C4-2B (cell line): ENCODE results near the gene IFNA14.

ENCODE experiments used
- H3K27ac ChIP-seq: fragments of 450-650 bp; 2 replicates; pipeline ENCODE4 v1.5.1; 2017
- ZFX ChIP-seq: fragments of 450-650 bp; IDR thresholded peaks from 2 replicates; pipeline ENCODE4 v1.6.1; 2017
- TF ChIP-seq, protein P1 (sequence below): fragments of 450-650 bp; conservative IDR thresholded peaks from 2 replicates; pipeline ENCODE4 v1.5.1; 2017; ENCODE audit warnings: mild to moderate bottlenecking

Gene IFNA14

GRCh38 chr9:21266733-21267484 lies 27.1 kb upstream of the IFNA14 start:
- H3K27ac ChIP-seq, result no peak overlapping the region
- TF ChIP-seq ZFX, result no peak
- TF ChIP-seq, protein P1, sequence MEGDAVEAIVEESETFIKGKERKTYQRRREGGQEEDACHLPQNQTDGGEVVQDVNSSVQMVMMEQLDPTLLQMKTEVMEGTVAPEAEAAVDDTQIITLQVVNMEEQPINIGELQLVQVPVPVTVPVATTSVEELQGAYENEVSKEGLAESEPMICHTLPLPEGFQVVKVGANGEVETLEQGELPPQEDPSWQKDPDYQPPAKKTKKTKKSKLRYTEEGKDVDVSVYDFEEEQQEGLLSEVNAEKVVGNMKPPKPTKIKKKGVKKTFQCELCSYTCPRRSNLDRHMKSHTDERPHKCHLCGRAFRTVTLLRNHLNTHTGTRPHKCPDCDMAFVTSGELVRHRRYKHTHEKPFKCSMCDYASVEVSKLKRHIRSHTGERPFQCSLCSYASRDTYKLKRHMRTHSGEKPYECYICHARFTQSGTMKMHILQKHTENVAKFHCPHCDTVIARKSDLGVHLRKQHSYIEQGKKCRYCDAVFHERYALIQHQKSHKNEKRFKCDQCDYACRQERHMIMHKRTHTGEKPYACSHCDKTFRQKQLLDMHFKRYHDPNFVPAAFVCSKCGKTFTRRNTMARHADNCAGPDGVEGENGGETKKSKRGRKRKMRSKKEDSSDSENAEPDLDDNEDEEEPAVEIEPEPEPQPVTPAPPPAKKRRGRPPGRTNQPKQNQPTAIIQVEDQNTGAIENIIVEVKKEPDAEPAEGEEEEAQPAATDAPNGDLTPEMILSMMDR, result no peak

- no peak overlapping the region for H3K27ac ChIP-seq
- no peak for TF ChIP-seq ZFX
- TF ChIP-seq, protein P1, result no peak
Measured at GRCh38 chr9:21265421-21266189, 25.8 kb upstream of the IFNA14 start.

DNA sequence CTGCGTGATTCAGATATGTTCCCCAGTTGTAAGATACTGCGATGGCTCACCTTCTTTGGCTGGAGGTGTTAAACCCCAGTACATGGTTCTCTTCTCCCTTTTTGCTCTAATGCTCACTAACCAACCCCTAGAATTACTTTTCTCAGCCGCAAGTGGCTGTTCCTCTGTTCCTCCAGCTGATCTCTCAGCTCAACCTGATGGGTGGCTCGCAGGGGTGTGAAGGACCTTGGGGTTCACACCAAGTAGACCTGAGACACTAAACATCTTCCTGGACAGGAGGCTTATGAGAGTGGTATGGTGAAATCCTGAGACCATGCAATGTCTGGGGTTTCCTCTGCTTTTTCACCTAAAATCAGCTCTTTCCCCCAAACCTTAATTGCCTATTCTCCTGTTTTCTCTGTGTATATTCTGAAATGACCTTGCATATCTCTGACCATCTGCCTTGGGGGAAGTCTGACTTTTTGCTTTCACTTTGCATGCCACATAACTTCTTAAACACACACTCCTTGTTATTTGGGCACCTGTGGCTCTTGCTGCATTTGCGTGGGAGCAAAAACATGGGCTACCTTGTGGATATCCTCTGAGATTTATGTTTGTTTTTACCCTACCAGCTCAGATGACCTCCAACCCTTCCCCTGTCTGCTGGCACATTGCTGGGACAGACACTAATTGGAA lies 15.9 kb upstream of the IFNA14 start:
- H3K27ac ChIP-seq, result no peak overlapping the region

DNA sequence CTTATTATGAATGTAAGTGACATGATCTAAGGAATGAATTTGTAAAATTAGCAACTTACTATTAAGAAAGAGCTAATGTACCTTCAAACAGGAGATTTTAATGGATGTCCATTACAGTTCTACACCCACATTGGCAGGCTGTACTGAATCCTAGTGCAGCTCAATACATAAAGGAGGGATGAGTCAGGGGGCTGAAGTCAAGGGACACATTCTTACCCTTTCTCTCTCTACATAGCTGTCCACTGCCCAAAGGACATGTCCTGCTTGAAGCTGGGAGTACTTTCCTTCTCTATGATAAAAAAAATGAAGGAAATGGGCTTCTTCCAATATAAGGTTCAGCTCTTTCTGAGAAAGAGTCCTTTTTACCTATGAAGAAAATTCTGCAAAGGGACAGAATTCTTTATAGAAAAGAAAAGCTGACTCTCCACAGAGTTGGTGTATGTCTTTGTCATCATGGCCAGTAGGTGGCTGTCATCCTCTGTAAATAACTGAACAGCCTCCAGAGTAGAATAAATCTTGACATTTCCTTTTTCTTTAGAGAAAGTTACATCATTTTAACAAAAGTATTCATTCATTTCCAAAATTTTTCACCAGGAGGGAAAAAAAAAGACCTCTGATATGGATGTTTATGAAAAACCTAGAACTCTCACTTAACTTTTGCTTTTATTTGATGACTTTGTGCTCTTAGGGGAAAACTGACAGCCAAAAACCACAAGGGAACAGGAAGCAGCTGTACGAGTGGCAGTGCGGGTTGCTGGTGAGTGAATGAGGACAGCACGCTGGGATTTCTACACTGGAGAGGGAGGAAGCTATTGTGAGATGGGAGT lies 13.1 kb upstream of the IFNA14 start:
- TF ChIP-seq, protein P1, result peak; percentile 77
- no peak for TF ChIP-seq ZFX
- no peak overlapping the region for H3K27ac ChIP-seq

More for the DNA sequence above, 15.9 kb upstream of the IFNA14 start:
- no peak for TF ChIP-seq ZFX
- TF ChIP-seq, protein P1, result no peak

GRCh38 chr9:21251638-21252037 lies 11.8 kb upstream of the IFNA14 start:
- H3K27ac ChIP-seq, result no peak overlapping the region
- no peak for TF ChIP-seq ZFX
- TF ChIP-seq, protein P1, result no peak

DNA sequence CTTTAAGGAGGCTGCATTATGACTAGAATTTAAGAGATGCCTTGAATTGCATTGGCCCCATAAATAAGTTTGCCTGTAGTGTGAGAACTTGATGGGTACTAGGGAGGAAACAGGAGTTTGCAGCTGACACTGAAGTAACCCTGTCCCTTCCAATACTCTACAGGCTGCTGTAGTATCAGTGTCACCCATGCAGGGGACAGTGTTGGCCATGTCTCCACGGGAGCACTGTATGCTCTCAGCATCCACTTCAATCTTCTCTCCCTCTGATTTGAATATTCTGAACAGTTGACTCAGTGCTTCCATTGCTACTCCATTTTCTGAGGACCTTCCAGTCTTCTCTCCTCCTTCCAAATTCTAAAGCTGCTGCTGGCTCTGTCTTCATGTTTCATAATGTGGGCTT lies 11.4 kb upstream of the IFNA14 start:
- TF ChIP-seq, protein P1, result no peak
- no peak for TF ChIP-seq ZFX
- H3K27ac ChIP-seq, result no peak overlapping the region
